ENCODE results near the gene KRTAP13-3. TPM values are rescaled to one million over a fixed set of nuclear protein-coding genes. Genes with fewer than 3 reads are reported as not detected.

Gene KRTAP13-3
- total RNA-seq: not detected

- Mint-ChIP-seq H3K4me3 (no peak within 1 kb of the TSS), H3K27me3 (no peaks in the 10 kb centered on the region), H3K4me1 (ENCODE audit: low read depth in 2 of 2) (no peaks in the 10 kb centered on the region), H3K9me3 (peaks cover 11% of the 10 kb centered on the region), H3K36me3 (no peaks in the 10 kb centered on the region), H3K27ac (no peak within 1 kb of the TSS)
- no peak for DNase-seq (ENCODE audit: low spot score)
- ATAC-seq: no peak
Observed at GRCh38 chr21:30425826-30426225, at the start of gene KRTAP13-3. Gene KRTAP13-3 (minus strand): TSS chr21:30425926. CDS start chr21:30425912, 14 bp downstream.

GRCh38 chr21:30468900-30469714 is 43.4 kb upstream of the KRTAP13-3 start:
- Mint-ChIP-seq H3K36me3 (no peaks in the 10 kb centered on the region), H3K4me3 (no peak overlapping the region), H3K27me3 (no peaks in the 10 kb centered on the region), H3K9me3 (peaks cover 13% of the 10 kb centered on the region), H3K27ac (no peak overlapping the region), H3K4me1 (ENCODE audit: low read depth in 2 of 2) (no peaks in the 10 kb centered on the region)
- ATAC-seq (no peak), DNase-seq (ENCODE audit: low spot score) (no peak)

- Mint-ChIP-seq H3K4me3 (no peak overlapping the region), H3K4me1 (ENCODE audit: low read depth in 2 of 2) (no peaks in the 10 kb centered on the region), H3K9me3 (peaks cover 7% of the 10 kb centered on the region), H3K27ac (no peak overlapping the region), H3K27me3 (no peaks in the 10 kb centered on the region), H3K36me3 (no peaks in the 10 kb centered on the region)
- ATAC-seq: no peak
- DNase-seq (ENCODE audit: low spot score): no peak
Observed at GRCh38 chr21:30463713-30464112, 38.0 kb upstream of the KRTAP13-3 start.

GRCh38 chr21:30448514-30448913 is 22.8 kb upstream of the KRTAP13-3 start:
- Mint-ChIP-seq H3K36me3 (no peaks in the 10 kb centered on the region), H3K9me3 (peaks cover 12% of the 10 kb centered on the region), H3K4me3 (no peak overlapping the region), H3K4me1 (ENCODE audit: low read depth in 2 of 2) (no peaks in the 10 kb centered on the region), H3K27ac (no peak overlapping the region), H3K27me3 (no peaks in the 10 kb centered on the region)
- DNase-seq (ENCODE audit: low spot score): no peak
- ATAC-seq: no peak

GRCh38 chr21:30447056-30447455 is 21.3 kb upstream of the KRTAP13-3 start:
- no peak for ATAC-seq
- Mint-ChIP-seq H3K4me3 (no peak overlapping the region), H3K36me3 (no peaks in the 10 kb centered on the region), H3K9me3 (peaks cover 12% of the 10 kb centered on the region), H3K4me1 (ENCODE audit: low read depth in 2 of 2) (no peaks in the 10 kb centered on the region), H3K27ac (no peak overlapping the region), H3K27me3 (no peaks in the 10 kb centered on the region)
- DNase-seq (ENCODE audit: low spot score): no peak

GRCh38 chr21:30444204-30444603 is 18.5 kb upstream of the KRTAP13-3 start:
- Mint-ChIP-seq H3K4me1 (ENCODE audit: low read depth in 2 of 2) (no peaks in the 10 kb centered on the region), H3K36me3 (no peaks in the 10 kb centered on the region), H3K9me3 (peaks cover 9% of the 10 kb centered on the region), H3K4me3 (no peak overlapping the region), H3K27me3 (no peaks in the 10 kb centered on the region), H3K27ac (no peak overlapping the region)
- DNase-seq (ENCODE audit: low spot score): no peak
- no peak for ATAC-seq

- no peaks in the 10 kb centered on the region for H3K27me3 Mint-ChIP-seq
- H3K9me3 Mint-ChIP-seq: peaks cover 5% of the 10 kb centered on the region
- no peak overlapping the region for H3K27ac Mint-ChIP-seq
- no peak for ATAC-seq
- H3K4me3 Mint-ChIP-seq: no peak overlapping the region
- no peaks in the 10 kb centered on the region for H3K4me1 Mint-ChIP-seq (ENCODE audit: low read depth in 2 of 2)
- H3K36me3 Mint-ChIP-seq: no peaks in the 10 kb centered on the region
- no peak for DNase-seq (ENCODE audit: low spot score)
Observed at GRCh38 chr21:30443226-30443625, 17.5 kb upstream of the KRTAP13-3 start.

- H3K9me3 Mint-ChIP-seq: peaks cover 3% of the 10 kb centered on the region
- H3K4me3 Mint-ChIP-seq: no peak within 1 kb of the TSS
- DNase-seq (ENCODE audit: low spot score) (no peak), ATAC-seq (no peak)
- no peak within 1 kb of the TSS for H3K27ac Mint-ChIP-seq
- H3K27me3 Mint-ChIP-seq: no peaks in the 10 kb centered on the region
- no peaks in the 10 kb centered on the region for H3K36me3 Mint-ChIP-seq
- H3K4me1 Mint-ChIP-seq (ENCODE audit: low read depth in 2 of 2): no peaks in the 10 kb centered on the region
Observed at GRCh38 chr21:30439975-30440374, 14.2 kb upstream of the KRTAP13-3 start, which contains the start of gene KRTAP15-1. Gene KRTAP15-1 (plus strand): TSS chr21:30440275. CDS start chr21:30440328, 53 bp downstream.

- no peaks in the 10 kb centered on the region for H3K36me3 Mint-ChIP-seq
- no peaks in the 10 kb centered on the region for H3K4me1 Mint-ChIP-seq (ENCODE audit: low read depth in 2 of 2)
- ATAC-seq: no peak
- H3K27ac Mint-ChIP-seq: no peak overlapping the region
- H3K4me3 Mint-ChIP-seq: no peak overlapping the region
- no peaks in the 10 kb centered on the region for H3K27me3 Mint-ChIP-seq
- no peak for DNase-seq (ENCODE audit: low spot score)
- H3K9me3 Mint-ChIP-seq: peaks cover 3% of the 10 kb centered on the region
Observed at GRCh38 chr21:30437010-30437565, 11.4 kb upstream of the KRTAP13-3 start.

GRCh38 chr21:30434033-30434631 is 8.4 kb upstream of the KRTAP13-3 start:
- no peaks in the 10 kb centered on the region for H3K27me3 Mint-ChIP-seq
- H3K36me3 Mint-ChIP-seq: no peaks in the 10 kb centered on the region
- no peak overlapping the region for H3K27ac Mint-ChIP-seq
- no peak for DNase-seq (ENCODE audit: low spot score)
- no peak overlapping the region for H3K4me3 Mint-ChIP-seq
- no peaks in the 10 kb centered on the region for H3K4me1 Mint-ChIP-seq (ENCODE audit: low read depth in 2 of 2)
- peaks cover 9% of the 10 kb centered on the region for H3K9me3 Mint-ChIP-seq
- no peak for ATAC-seq

- ATAC-seq (no peak), DNase-seq (ENCODE audit: low spot score) (no peak)
- Mint-ChIP-seq H3K9me3 (peaks cover 13% of the 10 kb centered on the region), H3K27me3 (no peaks in the 10 kb centered on the region), H3K27ac (no peak within 1 kb of the TSS), H3K36me3 (no peaks in the 10 kb centered on the region), H3K4me3 (no peak within 1 kb of the TSS), H3K4me1 (ENCODE audit: low read depth in 2 of 2) (no peaks in the 10 kb centered on the region)
Observed at GRCh38 chr21:30430170-30430655, 4.5 kb upstream of the KRTAP13-3 start, which contains the start of gene KRTAP13-4. Gene KRTAP13-4 (plus strand): TSS chr21:30430220. CDS start chr21:30430276, 56 bp downstream.

GRCh38 chr21:30426731-30427130 is 1.0 kb upstream of the KRTAP13-3 start:
- H3K27me3 Mint-ChIP-seq: no peaks in the 10 kb centered on the region
- H3K4me3 Mint-ChIP-seq: no peak overlapping the region
- H3K4me1 Mint-ChIP-seq (ENCODE audit: low read depth in 2 of 2): no peaks in the 10 kb centered on the region
- no peak overlapping the region for H3K27ac Mint-ChIP-seq
- DNase-seq (ENCODE audit: low spot score) (no peak), ATAC-seq (no peak)
- H3K9me3 Mint-ChIP-seq: peaks cover 13% of the 10 kb centered on the region
- H3K36me3 Mint-ChIP-seq: no peaks in the 10 kb centered on the region

- Mint-ChIP-seq H3K36me3 (no peaks in the 10 kb centered on the region), H3K4me3 (no peak overlapping the region), H3K9me3 (peaks cover 8% of the 10 kb centered on the region), H3K4me1 (ENCODE audit: low read depth in 2 of 2) (no peaks in the 10 kb centered on the region), H3K27me3 (no peaks in the 10 kb centered on the region), H3K27ac (no peak overlapping the region)
- no peak for DNase-seq (ENCODE audit: low spot score)
- no peak for ATAC-seq
Observed at GRCh38 chr21:30415993-30416392, 9.7 kb downstream of the KRTAP13-3 start.

All from natural killer cell treated with Interleukin-12 subunit alpha and Interleukin-12 subunit beta and Interleukin-15 and Interleukin-18, amount 100 ng/mL, for 72 hours (primary cell).